GM12801 (cell line): ENCODE results near the gene CENPA.

Source experiments
- TF ChIP-seq, protein P1 (sequence below): IDR thresholded peaks from one replicate; pipeline ENCODE4 v1.5.1; 2011; ENCODE audit warnings: control low read depth; ENCODE audit not compliant: insufficient read length; ENCODE audit errors: extremely low read depth

Gene CENPA

DNA sequence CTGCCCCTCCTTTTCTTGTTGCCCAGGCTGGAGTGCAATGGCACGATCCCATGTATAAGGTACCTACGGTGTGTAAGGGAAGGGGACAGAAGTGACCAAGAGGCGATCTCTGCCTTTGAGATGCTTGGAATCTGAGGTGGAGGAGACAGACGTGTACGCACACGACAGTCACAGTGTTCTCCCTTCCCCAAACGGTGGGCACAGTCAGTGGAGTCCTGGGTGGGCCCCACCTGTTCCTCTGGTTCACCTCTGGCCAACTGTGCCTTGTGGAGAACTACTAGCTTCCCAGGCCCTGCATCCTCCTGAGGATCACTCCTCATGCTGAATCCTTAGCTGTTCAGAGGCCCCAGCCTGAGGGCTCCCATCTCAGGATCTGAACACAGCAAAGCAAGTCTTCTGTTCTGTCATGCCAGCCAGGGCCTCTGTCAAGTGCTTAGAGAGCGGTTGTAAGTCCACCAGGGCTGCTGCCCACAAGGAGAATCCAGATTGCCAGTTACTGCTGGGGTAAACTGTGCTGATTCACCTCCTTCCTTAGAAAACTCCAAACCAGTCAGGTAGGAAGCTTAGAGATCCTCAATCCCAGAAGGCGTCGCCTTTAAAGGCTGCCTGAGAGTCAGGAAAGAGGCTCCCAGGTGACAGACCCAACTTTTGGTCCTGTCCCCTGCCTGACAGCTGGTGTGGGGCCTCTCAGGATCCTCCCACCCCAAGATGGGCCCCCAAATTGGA is 20.2 kb upstream of the CENPA start:
- TF ChIP-seq, protein P1, sequence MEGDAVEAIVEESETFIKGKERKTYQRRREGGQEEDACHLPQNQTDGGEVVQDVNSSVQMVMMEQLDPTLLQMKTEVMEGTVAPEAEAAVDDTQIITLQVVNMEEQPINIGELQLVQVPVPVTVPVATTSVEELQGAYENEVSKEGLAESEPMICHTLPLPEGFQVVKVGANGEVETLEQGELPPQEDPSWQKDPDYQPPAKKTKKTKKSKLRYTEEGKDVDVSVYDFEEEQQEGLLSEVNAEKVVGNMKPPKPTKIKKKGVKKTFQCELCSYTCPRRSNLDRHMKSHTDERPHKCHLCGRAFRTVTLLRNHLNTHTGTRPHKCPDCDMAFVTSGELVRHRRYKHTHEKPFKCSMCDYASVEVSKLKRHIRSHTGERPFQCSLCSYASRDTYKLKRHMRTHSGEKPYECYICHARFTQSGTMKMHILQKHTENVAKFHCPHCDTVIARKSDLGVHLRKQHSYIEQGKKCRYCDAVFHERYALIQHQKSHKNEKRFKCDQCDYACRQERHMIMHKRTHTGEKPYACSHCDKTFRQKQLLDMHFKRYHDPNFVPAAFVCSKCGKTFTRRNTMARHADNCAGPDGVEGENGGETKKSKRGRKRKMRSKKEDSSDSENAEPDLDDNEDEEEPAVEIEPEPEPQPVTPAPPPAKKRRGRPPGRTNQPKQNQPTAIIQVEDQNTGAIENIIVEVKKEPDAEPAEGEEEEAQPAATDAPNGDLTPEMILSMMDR = no peak

DNA sequence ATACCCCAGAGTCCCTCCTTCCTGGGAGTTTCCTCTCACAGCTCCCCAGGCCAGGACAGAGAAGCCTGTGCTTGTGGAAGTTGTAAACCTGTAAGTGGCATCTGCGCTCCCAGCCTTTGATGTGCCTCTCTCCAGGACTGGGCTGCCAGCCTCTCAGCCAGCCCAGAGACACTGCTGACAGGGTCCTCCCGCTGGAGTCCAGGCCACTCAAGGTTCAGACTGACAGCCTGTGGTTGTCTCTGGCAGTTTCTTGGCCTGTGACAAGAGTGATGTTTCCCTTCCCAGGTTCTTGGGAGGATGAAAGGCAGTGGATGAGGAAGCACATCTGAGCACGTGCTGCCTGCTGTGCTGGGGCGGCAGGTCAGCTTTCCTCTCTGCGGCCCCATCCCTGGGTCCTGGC is 18.7 kb upstream of the CENPA start:
- TF ChIP-seq, protein P1 = no peak

DNA sequence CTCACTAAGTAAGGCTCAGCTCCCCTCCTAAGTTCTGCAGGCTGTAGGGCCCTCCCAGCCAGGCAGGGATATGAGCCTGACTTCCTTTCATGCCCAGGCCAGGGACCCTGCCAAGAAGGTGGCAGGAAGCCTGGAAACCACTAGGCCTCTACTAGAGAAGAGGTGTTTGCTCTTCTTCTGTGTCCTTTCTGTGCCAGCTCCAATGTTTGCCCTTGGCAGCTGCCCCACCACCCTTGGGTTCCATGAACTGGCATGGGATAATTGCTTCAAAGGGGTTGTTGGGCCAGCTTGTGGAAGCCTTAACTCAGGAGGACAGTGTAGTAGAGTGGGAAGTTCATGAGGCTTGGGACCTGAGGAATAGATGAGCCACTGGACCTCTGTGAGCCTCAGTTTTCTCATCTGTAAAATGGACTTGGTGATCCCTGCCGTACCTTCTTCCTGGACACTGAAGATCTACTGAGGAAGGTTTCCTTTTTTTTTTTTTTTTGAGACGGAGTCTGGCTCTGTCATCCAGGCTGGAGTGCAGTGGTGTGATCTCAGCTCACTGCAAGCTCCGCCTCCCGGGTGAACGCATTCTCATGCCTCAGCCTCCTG is 17.9 kb upstream of the CENPA start:
- TF ChIP-seq, protein P1 = no peak

DNA sequence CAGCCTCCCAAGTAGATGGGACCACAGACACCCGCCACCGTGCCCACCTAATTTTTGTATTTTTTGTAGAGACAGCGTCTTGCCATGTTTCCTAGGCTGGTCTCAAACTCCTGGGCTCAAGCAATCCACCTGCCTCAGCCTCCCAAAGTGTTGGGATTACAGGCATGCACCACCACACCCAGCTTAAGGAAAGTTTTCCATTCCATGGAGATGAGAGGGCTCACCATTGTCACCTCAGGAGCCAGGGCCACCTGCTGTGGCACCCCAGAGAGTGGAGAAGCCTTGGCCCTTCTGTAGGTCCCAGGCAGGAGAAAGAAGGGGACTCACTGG is 17.1 kb upstream of the CENPA start:
- TF ChIP-seq, protein P1 = no peak

DNA sequence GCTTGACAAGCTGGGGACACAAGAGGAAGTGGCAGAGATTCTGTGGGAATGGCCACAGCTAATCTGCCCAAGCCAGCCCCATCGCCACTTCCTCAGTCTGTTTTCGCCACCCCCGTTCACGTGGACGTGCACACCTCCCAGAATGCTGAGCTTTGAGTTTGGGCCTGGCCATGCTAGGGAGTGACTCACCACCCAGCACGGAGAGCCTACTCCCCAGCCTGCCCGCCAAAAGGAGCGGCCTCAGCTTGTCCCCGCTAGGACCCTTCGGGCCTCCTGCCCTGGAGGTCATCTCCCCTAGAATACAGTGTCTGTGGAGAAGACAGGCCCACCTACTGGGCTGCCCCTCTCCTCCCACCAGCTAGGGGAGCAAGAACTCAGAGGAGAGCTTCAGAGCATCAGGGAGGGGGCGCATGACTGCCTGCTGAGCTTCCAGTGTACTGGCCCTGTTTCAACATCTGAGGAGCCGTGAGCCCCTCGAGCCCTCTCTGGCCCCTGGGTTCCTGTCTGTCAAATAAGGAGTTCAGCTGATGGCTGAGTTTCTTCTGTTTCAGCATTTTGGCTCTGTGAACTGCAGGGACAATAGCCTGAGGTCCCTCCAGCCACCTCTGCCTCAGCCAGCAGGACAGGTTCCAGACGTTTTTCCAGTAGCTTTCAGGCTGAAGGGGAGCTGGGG is 16.6 kb upstream of the CENPA start:
- TF ChIP-seq, protein P1 = no peak

DNA sequence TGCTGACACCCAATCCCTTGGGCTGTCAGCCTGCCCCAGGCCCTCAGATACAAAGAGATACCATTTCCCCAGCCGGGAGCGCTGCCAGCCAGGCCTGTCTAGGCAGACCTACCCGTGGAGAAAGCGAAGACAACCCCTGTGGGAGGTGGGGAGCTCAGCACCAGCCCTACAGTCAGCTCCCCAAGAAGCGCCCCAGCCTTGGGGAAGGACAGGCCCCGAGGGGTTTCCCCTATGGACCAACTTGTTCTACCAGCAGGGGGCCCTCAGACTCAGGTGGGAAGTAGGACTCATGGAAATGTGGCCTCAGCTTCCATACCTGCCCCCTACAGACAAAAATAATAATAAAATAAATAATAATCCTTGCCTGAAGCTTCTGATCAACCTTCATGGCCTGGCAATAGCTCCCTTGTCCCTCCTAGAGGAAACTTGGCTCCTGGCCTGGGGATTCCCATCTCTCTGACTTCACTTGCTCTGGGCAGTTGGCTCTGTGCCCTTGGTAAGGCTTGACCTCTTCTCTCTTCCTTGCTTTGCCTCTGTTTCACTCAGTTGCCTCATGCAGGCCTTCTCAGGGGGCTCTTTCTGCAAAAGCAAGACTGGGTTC is 14.8 kb upstream of the CENPA start:
- TF ChIP-seq, protein P1 = no peak
